ENCODE data around the gene BAAT.

DNA sequence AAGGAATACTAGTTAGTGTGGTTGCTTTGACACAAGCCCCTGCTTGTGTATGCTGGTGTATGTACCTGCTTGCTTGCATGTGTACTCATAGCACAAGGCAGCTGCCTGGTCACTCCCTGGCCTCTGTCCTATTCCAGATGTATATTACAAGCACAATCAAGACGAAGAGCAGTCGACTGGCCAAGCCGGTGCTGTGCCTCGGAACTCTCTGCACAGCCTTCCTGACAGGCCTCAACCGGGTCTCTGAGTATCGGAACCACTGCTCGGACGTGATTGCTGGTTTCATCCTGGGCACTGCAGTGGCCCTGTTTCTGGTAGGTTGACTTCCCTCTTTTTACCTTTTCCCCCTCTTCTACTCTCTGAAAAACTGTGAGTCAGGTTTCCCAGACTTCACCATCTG, 72.1 kb downstream of the BAAT start:
- TF ChIP-seq, protein P1, sequence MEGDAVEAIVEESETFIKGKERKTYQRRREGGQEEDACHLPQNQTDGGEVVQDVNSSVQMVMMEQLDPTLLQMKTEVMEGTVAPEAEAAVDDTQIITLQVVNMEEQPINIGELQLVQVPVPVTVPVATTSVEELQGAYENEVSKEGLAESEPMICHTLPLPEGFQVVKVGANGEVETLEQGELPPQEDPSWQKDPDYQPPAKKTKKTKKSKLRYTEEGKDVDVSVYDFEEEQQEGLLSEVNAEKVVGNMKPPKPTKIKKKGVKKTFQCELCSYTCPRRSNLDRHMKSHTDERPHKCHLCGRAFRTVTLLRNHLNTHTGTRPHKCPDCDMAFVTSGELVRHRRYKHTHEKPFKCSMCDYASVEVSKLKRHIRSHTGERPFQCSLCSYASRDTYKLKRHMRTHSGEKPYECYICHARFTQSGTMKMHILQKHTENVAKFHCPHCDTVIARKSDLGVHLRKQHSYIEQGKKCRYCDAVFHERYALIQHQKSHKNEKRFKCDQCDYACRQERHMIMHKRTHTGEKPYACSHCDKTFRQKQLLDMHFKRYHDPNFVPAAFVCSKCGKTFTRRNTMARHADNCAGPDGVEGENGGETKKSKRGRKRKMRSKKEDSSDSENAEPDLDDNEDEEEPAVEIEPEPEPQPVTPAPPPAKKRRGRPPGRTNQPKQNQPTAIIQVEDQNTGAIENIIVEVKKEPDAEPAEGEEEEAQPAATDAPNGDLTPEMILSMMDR (optimal IDR thresholded peaks at IDR 0.05 in 1 of 3, IDR thresholded peaks at IDR 0.05 in 1 of 3, conservative IDR thresholded peaks at IDR 0.05 in 1 of 3; ENCODE audit: extremely low read depth in 1 of 3, insufficient read depth in 2 of 3, low read length in 3 of 3): no peak
- TF ChIP-seq EZH2 (IDR thresholded peaks at IDR 0.05; ENCODE audit: low read length): no peak

All from keratinocyte (primary cell).